HCT116 (cell line): ENCODE results near the gene SWAP70. TPM values are rescaled to one million over a fixed set of nuclear protein-coding genes. Genes with fewer than 3 reads are reported as not detected.

Source experiments
- ATAC-seq: fragments of 200-7000 bp; cut with Tn5 transposase; 2 replicates; pipeline ENCODE4 v1.9.1; 2020; ENCODE audit warnings: mild to moderate bottlenecking, moderate library complexity
- BruUV-seq: library from RNA; stranded (reverse); fragments of 400-500 nt; replicated peaks from 2 replicates; lab custom pipeline; 2021; lab: Mats Ljungman, UMichigan
- CTCF ChIA-PET: fragments of 300-600 bp; sonication (Branson Sonifier 250); formaldehyde crosslinking; loops from one replicate; lab custom pipeline; 2021; ENCODE audit warnings: antibody characterized with exemption; lab: Charles Lee
- POLR2A ChIA-PET: fragments of 300-600, 350-600 bp; sonication (Branson Sonifier 250); formaldehyde crosslinking; loops from one replicate; lab custom pipeline; 2021; ENCODE audit warnings: antibody characterized with exemption; lab: Charles Lee
- RAD21 ChIA-PET, 2 experiments: fragments of 300-600 bp; sonication (Branson Sonifier 250); formaldehyde crosslinking; loops; one replicate each; lab custom pipeline; 2023; ENCODE audit warnings: low total read pairs in 2 of 2; ENCODE audit not compliant: uncharacterized antibody in 2 of 2, unreplicated experiment in 2 of 2, low non-redundant PET in 1 of 2; lab: Charles Lee
- DNase-seq: peaks from one replicate; pipeline ENCODE4 v3.0.0-alpha.2; 2010; ENCODE audit warnings: low read depth, low spot score
- H2AFZ ChIP-seq: fragments of 200-600 bp; shearing (Covaris generic), sonication (generic); 2 replicates; pipeline ENCODE4 v1.6.1; 2017; ENCODE audit warnings: low read depth, mixed run types, mixed read lengths, antibody characterized with exemption, low read length; ENCODE audit not compliant: poor library complexity, severe bottlenecking
- H3K27ac ChIP-seq: 2 replicates; pipeline ENCODE4 v1.5.1; 2012; ENCODE audit warnings: low read depth, low read length
- H3K27me3 ChIP-seq: fragments of 200-600 bp; sonication (generic); 2 replicates; pipeline ENCODE4 v1.6.1; 2016; ENCODE audit warnings: mixed run types, low read length, mixed read lengths; ENCODE audit not compliant: insufficient read depth
- H3K36me3 ChIP-seq, 2 experiments: fragments of 200-500 bp in 1 of 2; fragments of 200-600 bp in 1 of 2; sonication (Bioruptor generic) in 1 of 2; sonication (generic) in 1 of 2; 2 replicates each; pipeline versions ENCODE4 v1.5.1 to v1.6.1; 2014 to 2016; ENCODE audit warnings: low read length in 2 of 2, inconsistent platforms in 1 of 2, mixed read lengths in 1 of 2, mixed run types in 1 of 2; ENCODE audit not compliant: insufficient read depth in 2 of 2, control insufficient read depth in 1 of 2
- H3K4me1 ChIP-seq, 2 experiments: fragments of 200-600 bp in 1 of 2; sonication (generic) in 1 of 2; 2 replicates each; pipeline versions ENCODE4 v1.5.1 to v1.6.1; 2012 to 2017; ENCODE audit warnings: low read length in 2 of 2, inconsistent platforms in 1 of 2, mild to moderate bottlenecking in 1 of 2, mixed read lengths in 1 of 2, mixed run types in 1 of 2, moderate library complexity in 1 of 2; ENCODE audit not compliant: insufficient read depth in 2 of 2, control insufficient read depth in 1 of 2
- H3K4me2 ChIP-seq: fragments of 200-600 bp; sonication (generic); 2 replicates; pipeline ENCODE4 v1.6.1; 2017; ENCODE audit warnings: mixed run types, low read length, mixed read lengths
- H3K4me3 ChIP-seq, 2 experiments: fragments of 200-600 bp in 1 of 2; sonication (generic) in 1 of 2; replicated peaks in 1 of 2; 2 replicates each; pipeline ENCODE4 v1.5.1; 2011 to 2016; ENCODE audit warnings: low read length in 2 of 2, control low read depth in 1 of 2, low read depth in 1 of 2, mild to moderate bottlenecking in 1 of 2, mixed read lengths in 1 of 2, mixed run types in 1 of 2
- H3K79me2 ChIP-seq: fragments of 200-600 bp; sonication (generic); 2 replicates; pipeline ENCODE4 v1.6.1; 2017; ENCODE audit warnings: mild to moderate bottlenecking, mixed run types, low read length, moderate library complexity, mixed read lengths; ENCODE audit not compliant: insufficient read depth
- H3K9ac ChIP-seq: fragments of 200-600 bp; sonication (generic); 2 replicates; pipeline ENCODE4 v1.6.1; 2016; ENCODE audit warnings: low read length, mixed read lengths
- H3K9me2 ChIP-seq: fragments of 200-600 bp; sonication (generic), shearing (Covaris generic); 2 replicates; pipeline ENCODE4 v1.6.1; 2017; ENCODE audit warnings: mixed run types, mild to moderate bottlenecking, moderate library complexity; ENCODE audit not compliant: insufficient read depth
- H3K9me3 ChIP-seq, 2 experiments: fragments of 200-500 bp in 1 of 2; fragments of 200-600 bp in 1 of 2; sonication (Bioruptor generic) in 1 of 2; sonication (generic) in 1 of 2; 2 replicates each; pipeline ENCODE4 v1.6.1; 2014 to 2017; ENCODE audit warnings: low read length in 2 of 2, mixed read lengths in 2 of 2, inconsistent platforms in 1 of 2, low read depth in 1 of 2, mild to moderate bottlenecking in 1 of 2, mixed run types in 1 of 2, moderate library complexity in 1 of 2; ENCODE audit not compliant: control insufficient read depth in 1 of 2, insufficient read depth in 1 of 2
- H4K20me1 ChIP-seq: fragments of 200-600 bp; sonication (generic), shearing (Covaris generic); 2 replicates; pipeline ENCODE4 v1.6.1; 2017; ENCODE audit warnings: mixed run types, mild to moderate bottlenecking, moderate library complexity; ENCODE audit not compliant: insufficient read depth
- CBX3 ChIP-seq: IDR thresholded peaks from 2 replicates; pipeline ENCODE4 v1.6.1; 2012; ENCODE audit warnings: low read depth
- EZH2 ChIP-seq: fragments of 200-600 bp; sonication (generic); IDR thresholded peaks from 2 replicates; pipeline ENCODE4 v1.6.1; 2017; ENCODE audit warnings: antibody characterized with exemption, mixed run types
- JUND ChIP-seq: IDR thresholded peaks from 2 replicates; pipeline ENCODE4 v1.6.1; 2012
- POLR2AphosphoS5 ChIP-seq: IDR thresholded peaks from 2 replicates; pipeline ENCODE4 v1.6.1; 2011; ENCODE audit warnings: mild to moderate bottlenecking, low read depth, low read length, moderate library complexity
- RAD21 ChIP-seq: IDR thresholded peaks from 2 replicates; pipeline ENCODE4 v1.6.1; 2012; ENCODE audit warnings: low read depth, mild to moderate bottlenecking
- SIN3A ChIP-seq: IDR thresholded peaks from 2 replicates; pipeline ENCODE4 v1.6.1; 2012; ENCODE audit warnings: low read depth
- SP1 ChIP-seq: IDR thresholded peaks from 2 replicates; pipeline ENCODE4 v1.6.1; 2012; ENCODE audit warnings: low read depth
- SRF ChIP-seq: IDR thresholded peaks from 2 replicates; pipeline ENCODE4 v1.6.1; 2012; ENCODE audit warnings: low read depth
- TCF7L2 ChIP-seq: IDR thresholded peaks from 2 replicates; pipeline ENCODE4 v1.7.0; 2011; ENCODE audit warnings: borderline replicate concordance, inconsistent platforms; ENCODE audit not compliant: insufficient read depth, insufficient read length; ENCODE audit errors: extremely low read depth
- YY1 ChIP-seq: IDR thresholded peaks from 2 replicates; pipeline ENCODE4 v1.6.1; 2011; ENCODE audit warnings: low read length, low read depth, moderate library complexity, mild to moderate bottlenecking; ENCODE audit not compliant: insufficient replicate concordance; ENCODE audit errors: extremely low read depth
- ZFX ChIP-seq: fragments of 450-650 bp; IDR thresholded peaks from 2 replicates; pipeline ENCODE4 v1.6.1; 2017
- intact Hi-C: fragments of 100-400 bp; cut with micrococcal nuclease; formaldehyde crosslinking; loops from 2 replicates; pipeline ENCODE4 v1.10.0; 2022
- total RNA-seq: library from RNA; stranded (reverse); gene quantifications from one replicate; pipeline ENCODE4 v1.2.1, GENCODE V29; 2021; ENCODE audit not compliant: unreplicated experiment
- TF ChIP-seq, protein P1 (sequence below): IDR thresholded peaks from 2 replicates; pipeline ENCODE4 v1.6.1; 2012
- TF ChIP-seq, protein P2 (sequence below): IDR thresholded peaks from 2 replicates; pipeline ENCODE4 v1.6.1; 2011; ENCODE audit warnings: mild to moderate bottlenecking, low read length, moderate library complexity; ENCODE audit not compliant: insufficient replicate concordance; ENCODE audit errors: extremely low read depth
- TF ChIP-seq, protein P3 (sequence below), 3 experiments: fragments of 200-600 bp in 1 of 3; sonication (generic) in 1 of 3; IDR thresholded peaks in 2 of 3; conservative IDR thresholded peaks in 1 of 3; 2 replicates each; pipeline ENCODE4 v1.5.1; 2012 to 2017; ENCODE audit warnings: low read depth in 2 of 3, low read length in 2 of 3, antibody characterized with exemption in 1 of 3, borderline replicate concordance in 1 of 3, control low read depth in 1 of 3, mild to moderate bottlenecking in 1 of 3, mixed read lengths in 1 of 3, mixed run types in 1 of 3, moderate library complexity in 1 of 3; ENCODE audit not compliant: insufficient read depth in 1 of 3
- TF ChIP-seq, protein P4 (sequence below): IDR thresholded peaks from 2 replicates; pipeline ENCODE4 v1.6.1; 2012

Gene SWAP70
- total RNA-seq, 1 experiment from 2014 or later, result 20.6 TPM

DNA sequence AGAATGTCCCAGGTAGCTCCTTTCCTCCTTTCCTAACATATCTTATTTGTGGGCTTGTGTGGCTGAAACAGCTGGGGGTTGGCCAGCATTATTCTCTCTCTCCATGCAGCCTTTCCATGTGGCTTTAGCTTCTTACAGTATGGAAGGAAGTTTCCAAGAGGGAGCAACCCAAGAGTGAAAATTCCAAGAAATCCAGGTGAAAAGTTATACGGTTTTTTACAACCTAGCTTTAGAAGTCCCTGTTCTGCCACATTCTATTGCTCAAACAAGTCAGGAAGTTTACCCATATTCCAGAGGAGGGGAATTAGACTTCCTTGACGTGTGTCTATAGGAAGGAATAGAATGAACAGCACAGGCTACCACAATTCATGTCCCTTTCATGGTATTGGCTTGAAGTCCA, 10.0 kb upstream of the SWAP70 start:
- TF ChIP-seq SRF (no peak), TCF7L2 (no peak), RAD21 (no peak), JUND (no peak), POLR2AphosphoS5 (no peak), CBX3 (no peak), EZH2 (no peak), SP1 (no peak), SIN3A (no peak), ZFX (no peak), YY1 (no peak)
- TF ChIP-seq, protein P1, sequence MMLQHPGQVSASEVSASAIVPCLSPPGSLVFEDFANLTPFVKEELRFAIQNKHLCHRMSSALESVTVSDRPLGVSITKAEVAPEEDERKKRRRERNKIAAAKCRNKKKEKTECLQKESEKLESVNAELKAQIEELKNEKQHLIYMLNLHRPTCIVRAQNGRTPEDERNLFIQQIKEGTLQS, result no peak
- TF ChIP-seq, protein P2, sequence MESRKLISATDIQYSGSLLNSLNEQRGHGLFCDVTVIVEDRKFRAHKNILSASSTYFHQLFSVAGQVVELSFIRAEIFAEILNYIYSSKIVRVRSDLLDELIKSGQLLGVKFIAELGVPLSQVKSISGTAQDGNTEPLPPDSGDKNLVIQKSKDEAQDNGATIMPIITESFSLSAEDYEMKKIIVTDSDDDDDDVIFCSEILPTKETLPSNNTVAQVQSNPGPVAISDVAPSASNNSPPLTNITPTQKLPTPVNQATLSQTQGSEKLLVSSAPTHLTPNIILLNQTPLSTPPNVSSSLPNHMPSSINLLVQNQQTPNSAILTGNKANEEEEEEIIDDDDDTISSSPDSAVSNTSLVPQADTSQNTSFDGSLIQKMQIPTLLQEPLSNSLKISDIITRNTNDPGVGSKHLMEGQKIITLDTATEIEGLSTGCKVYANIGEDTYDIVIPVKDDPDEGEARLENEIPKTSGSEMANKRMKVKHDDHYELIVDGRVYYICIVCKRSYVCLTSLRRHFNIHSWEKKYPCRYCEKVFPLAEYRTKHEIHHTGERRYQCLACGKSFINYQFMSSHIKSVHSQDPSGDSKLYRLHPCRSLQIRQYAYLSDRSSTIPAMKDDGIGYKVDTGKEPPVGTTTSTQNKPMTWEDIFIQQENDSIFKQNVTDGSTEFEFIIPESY, result no peak
- TF ChIP-seq, protein P3, sequence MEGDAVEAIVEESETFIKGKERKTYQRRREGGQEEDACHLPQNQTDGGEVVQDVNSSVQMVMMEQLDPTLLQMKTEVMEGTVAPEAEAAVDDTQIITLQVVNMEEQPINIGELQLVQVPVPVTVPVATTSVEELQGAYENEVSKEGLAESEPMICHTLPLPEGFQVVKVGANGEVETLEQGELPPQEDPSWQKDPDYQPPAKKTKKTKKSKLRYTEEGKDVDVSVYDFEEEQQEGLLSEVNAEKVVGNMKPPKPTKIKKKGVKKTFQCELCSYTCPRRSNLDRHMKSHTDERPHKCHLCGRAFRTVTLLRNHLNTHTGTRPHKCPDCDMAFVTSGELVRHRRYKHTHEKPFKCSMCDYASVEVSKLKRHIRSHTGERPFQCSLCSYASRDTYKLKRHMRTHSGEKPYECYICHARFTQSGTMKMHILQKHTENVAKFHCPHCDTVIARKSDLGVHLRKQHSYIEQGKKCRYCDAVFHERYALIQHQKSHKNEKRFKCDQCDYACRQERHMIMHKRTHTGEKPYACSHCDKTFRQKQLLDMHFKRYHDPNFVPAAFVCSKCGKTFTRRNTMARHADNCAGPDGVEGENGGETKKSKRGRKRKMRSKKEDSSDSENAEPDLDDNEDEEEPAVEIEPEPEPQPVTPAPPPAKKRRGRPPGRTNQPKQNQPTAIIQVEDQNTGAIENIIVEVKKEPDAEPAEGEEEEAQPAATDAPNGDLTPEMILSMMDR (IDR thresholded peaks at IDR 0.05 in 2 of 3, conservative IDR thresholded peaks at IDR 0.05 in 1 of 3; ENCODE audit: borderline replicate concordance in 1 of 3, insufficient read depth in 1 of 3, low read depth in 2 of 3, low read length in 2 of 3), result no peak
- TF ChIP-seq, protein P4, sequence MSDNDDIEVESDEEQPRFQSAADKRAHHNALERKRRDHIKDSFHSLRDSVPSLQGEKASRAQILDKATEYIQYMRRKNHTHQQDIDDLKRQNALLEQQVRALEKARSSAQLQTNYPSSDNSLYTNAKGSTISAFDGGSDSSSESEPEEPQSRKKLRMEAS, result no peak
- no peaks in the 10 kb centered on the region for H3K79me2 ChIP-seq
- H3K36me3 ChIP-seq, result no peaks in the 10 kb centered on the region
- no peaks in the 10 kb centered on the region for H3K4me1 ChIP-seq
- DNase-seq, result no peak
- H3K9me2 ChIP-seq, result no peaks in the 10 kb centered on the region
- CTCF ChIA-PET, result interaction anchor here (0.7 kb wide), 1 partner anchor 19 kb away, joined by 3 read pairs; no protein-coding TSS in a partner anchor
- RAD21 ChIA-PET, result no interaction called here
- no peak overlapping the region for H3K4me3 ChIP-seq
- no TSS peak for BruUV-seq
- no peak overlapping the region for H3K4me2 ChIP-seq
- no peak overlapping the region for H2AFZ ChIP-seq
- no peak overlapping the region for H3K27ac ChIP-seq
- ATAC-seq, result no peak
- no peaks in the 10 kb centered on the region for H4K20me1 ChIP-seq
- intact Hi-C loops, result no loop called here
- H3K9me3 ChIP-seq, result peaks cover 0 to 3% of the 10 kb centered on the region in 2 experiments; a peak in 1 of 4 replicates
- H3K9ac ChIP-seq, result no peak overlapping the region
- POLR2A ChIA-PET, result no interaction called here
- H3K27me3 ChIP-seq, result no peaks in the 10 kb centered on the region
